HUDEP-2 (cell line): ENCODE data around the gene CHST12.
"Not testable (repeated sequence)": the region's sequence is repeated elsewhere in the genome, so short reads cannot be mapped to it uniquely, and the experiment has no call there.

Source experiments
- DNase-seq, 76 experiments: peaks; one replicate each; lab custom pipeline; 2025; ENCODE audit not compliant: unreplicated experiment in 76 of 76; lab: John Stamatoyannopoulos, UW

The CHST12 gene

GRCh38 chr7:2452643-2453270 lies 49.3 kb downstream of the CHST12 start:
- DNase-seq, result no peak

GRCh38 chr7:2453849-2454248 lies 50.4 kb downstream of the CHST12 start:
- DNase-seq, result not testable (repeated sequence)

GRCh38 chr7:2459674-2460073 lies 56.3 kb downstream of the CHST12 start:
- DNase-seq, result no peak

GRCh38 chr7:2460188-2460587 lies 56.8 kb downstream of the CHST12 start:
- DNase-seq, result no peak

GRCh38 chr7:2460641-2461040 lies 57.2 kb downstream of the CHST12 start:
- no peak for DNase-seq

- no peak for DNase-seq
Observed at GRCh38 chr7:2461268-2462026, 58.0 kb downstream of the CHST12 start.

GRCh38 chr7:2462731-2463130 lies 59.3 kb downstream of the CHST12 start:
- DNase-seq, result no peak

- DNase-seq, result no peak
Observed at GRCh38 chr7:2465928-2466327, 62.5 kb downstream of the CHST12 start.

GRCh38 chr7:2466675-2467074 lies 63.3 kb downstream of the CHST12 start:
- DNase-seq, result no peak

GRCh38 chr7:2468227-2468626 lies 64.8 kb downstream of the CHST12 start:
- no peak for DNase-seq

- DNase-seq, result not testable (repeated sequence)
Observed at GRCh38 chr7:2469460-2470203, 66.2 kb downstream of the CHST12 start.

- no peak for DNase-seq
Observed at GRCh38 chr7:2470204-2471021, 67.0 kb downstream of the CHST12 start.

GRCh38 chr7:2471022-2471329 lies 67.6 kb downstream of the CHST12 start:
- DNase-seq, result no peak

- DNase-seq, result no peak
Observed at GRCh38 chr7:2471396-2471795, 68.0 kb downstream of the CHST12 start.

- no peak for DNase-seq
Observed at GRCh38 chr7:2472739-2473138, 69.3 kb downstream of the CHST12 start.

- no peak for DNase-seq
Observed at GRCh38 chr7:2473496-2474180, 70.2 kb downstream of the CHST12 start.

- DNase-seq, result no peak
Observed at GRCh38 chr7:2474224-2474623, 70.8 kb downstream of the CHST12 start.

GRCh38 chr7:2474813-2475677 lies 71.6 kb downstream of the CHST12 start:
- DNase-seq, result no peak

- DNase-seq, result no peak
Observed at GRCh38 chr7:2475678-2476015, 72.2 kb downstream of the CHST12 start.

GRCh38 chr7:2476298-2476697 lies 72.9 kb downstream of the CHST12 start, which contains the start of gene GRIFIN:
TSS of gene GRIFIN (minus strand) at chr7:2476398. CDS start at chr7:2476383, 15 bp downstream.
- peak in 10 of 76 experiments; percentile 3 to 33 (median 20) for DNase-seq
